DMS53 treated with DMSO at 0.1 percent for 48 hours (cell line): Measurements from ENCODE around the gene GHR.

ENCODE experiments used
- DNase-seq: peaks from one replicate; lab custom pipeline; 2025; ENCODE audit not compliant: unreplicated experiment; lab: John Stamatoyannopoulos, UW

The GHR gene

GRCh38 chr5:42597318-42597937, 174.2 kb downstream of the GHR start:
- no peak for DNase-seq

DNA sequence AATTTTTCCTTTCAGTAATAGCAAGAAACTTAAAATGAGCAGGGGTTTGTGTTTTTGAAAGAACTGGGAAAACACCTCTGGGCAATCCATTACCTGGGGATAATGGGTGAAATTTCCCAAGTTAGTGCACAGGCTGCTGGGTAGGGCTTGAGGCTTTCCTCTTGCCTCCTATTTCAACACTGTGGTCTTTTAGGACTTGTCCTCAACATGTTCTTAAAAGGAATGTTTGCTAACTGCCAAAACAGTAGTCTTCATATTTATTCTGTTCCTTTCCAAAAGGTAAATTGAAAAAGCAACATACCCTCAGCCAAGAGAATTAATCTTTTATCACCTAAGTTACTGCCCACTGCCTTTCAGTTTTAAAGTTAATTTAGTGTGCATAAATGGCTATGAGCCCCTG, 175.1 kb downstream of the GHR start:
- DNase-seq = no peak

DNA sequence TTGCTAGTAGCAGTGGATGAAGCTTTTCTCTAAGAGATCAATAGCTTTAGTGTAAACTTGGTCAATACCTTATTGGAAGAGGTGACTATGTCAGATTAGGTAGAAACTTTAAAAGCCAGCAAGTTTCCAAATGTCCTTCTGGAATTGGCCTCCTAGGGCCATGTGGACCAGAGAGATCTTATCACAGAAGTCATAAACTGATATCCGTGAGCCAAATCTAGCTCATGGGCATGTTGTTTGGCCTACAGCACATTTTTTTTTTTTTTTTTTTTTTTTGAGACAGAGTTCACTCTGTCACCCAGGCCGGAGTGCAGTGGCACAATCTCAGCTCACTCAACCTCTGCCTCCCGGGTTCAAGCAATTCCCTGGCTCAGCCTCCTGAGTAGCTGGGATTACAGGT, 175.9 kb downstream of the GHR start:
- no peak for DNase-seq

DNA sequence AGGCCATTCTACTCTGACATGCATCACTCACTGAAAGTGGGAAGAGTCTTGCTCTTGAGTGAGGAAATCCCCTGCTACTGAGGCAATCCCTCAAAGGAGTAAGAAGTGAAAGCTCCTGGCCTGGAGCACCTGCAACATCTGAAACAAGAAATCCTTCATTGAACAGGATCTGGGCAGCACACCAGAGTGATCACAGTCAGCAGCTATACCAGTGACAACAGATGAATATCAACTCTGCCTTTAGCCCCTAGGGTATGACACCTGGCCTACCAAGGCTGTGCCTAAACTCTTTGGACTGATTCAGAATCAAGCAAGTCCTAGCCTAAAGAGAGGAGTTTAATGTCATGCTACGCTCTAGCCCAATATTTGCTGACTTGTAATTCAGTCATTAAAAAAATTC, 177.2 kb downstream of the GHR start:
- DNase-seq = no peak

GRCh38 chr5:42604171-42604711, 181.0 kb downstream of the GHR start:
- DNase-seq = no peak

DNA sequence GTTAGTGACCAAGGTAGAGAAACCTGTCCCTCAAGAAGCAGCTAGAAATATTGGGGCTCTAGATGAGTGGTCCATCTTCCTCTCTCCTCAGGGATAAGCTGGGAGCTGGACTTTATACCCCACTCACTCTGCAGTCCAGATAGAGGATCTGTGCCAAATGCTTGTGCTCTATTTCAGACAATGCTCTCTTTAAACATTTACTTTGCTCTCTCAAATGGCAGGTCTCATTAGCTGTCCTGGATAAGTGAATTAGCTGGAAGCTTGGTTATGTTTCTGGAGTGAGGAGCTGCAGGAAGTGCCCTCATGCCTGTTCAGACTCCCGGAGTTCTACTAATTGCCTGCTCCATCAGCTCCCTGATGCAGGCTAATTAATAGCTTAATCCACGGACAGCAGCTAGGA, 182.3 kb downstream of the GHR start:
- DNase-seq = no peak

GRCh38 chr5:42606464-42606869, 183.2 kb downstream of the GHR start:
- DNase-seq = no peak

DNA sequence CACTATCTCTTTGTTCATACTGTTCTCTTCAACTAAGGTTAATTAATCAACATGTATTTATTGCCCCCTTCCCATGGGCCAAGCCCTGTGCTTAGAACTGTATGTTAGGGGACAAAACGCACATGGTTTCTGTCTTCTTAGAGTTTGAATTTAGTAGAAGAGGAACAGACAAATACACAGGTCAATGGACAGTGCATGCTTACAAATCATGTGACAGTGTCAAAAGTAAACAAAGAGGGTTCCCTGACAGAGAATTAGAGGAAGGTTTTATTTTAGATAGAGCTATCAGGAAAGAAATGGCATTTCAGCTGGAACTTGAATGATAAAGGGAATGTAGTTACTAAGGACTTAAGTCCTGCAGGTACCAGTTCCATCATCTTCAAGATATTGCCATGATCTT, 188.2 kb downstream of the GHR start:
- no peak for DNase-seq

DNA sequence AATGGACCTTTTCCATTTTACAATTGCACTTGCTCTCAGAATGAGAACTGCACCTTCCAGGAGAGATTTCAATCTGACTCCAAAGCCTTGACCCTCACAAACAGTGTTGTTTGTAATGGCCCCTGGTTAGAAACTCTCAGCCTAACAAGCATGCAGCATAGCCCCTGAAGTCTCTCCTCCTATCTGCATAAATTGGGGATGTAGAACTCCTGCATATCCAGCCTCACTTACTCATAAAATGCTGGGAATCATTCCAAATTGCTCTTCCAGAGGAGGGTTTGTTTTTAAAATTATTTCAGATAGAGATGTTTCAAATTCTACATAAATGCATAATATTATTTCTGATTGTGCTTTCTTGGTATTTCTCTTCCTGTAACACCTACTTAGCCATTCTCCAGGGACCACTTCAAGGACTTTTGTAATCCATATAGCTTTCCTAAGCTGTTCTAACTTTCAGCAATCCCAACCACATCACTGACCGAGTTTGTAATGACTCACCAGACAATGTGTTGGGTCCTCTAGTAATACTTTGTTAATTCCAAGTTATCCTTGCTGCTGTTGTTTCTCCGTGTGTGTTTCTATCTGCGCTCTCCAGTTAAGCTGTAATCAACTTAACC, 189.6 kb downstream of the GHR start:
- DNase-seq = no peak

GRCh38 chr5:42614509-42614908, 191.3 kb downstream of the GHR start:
- DNase-seq = no peak

DNA sequence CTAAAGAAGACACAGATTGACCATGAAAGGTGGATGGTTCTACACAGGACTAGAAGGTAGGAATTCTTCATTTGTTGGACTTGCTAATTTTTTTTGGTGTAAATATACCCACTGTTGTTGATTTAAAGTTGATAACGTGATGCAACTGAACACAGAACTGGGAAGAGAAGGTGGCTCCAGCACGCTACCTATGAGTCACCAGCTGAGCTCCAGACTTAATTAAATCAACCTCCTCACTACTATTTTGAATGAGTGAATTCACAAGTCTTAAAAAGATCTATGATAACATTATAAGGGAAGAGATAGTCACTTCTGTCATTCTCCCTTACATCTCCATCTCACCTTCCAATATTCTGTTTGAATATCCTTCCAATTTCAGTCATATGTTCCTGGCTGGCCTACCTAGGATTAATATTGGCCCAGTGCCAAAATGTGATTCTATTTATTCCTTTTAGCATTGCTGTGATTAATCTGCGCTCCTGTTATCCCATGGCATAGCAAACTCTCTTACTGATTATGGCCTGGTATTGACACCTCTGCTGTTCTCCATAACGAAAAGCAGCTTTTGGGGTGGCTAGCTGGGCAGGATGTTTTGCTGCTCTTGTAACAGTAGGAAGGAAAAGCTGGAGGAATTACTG, 197.5 kb downstream of the GHR start:
- DNase-seq = no peak

DNA sequence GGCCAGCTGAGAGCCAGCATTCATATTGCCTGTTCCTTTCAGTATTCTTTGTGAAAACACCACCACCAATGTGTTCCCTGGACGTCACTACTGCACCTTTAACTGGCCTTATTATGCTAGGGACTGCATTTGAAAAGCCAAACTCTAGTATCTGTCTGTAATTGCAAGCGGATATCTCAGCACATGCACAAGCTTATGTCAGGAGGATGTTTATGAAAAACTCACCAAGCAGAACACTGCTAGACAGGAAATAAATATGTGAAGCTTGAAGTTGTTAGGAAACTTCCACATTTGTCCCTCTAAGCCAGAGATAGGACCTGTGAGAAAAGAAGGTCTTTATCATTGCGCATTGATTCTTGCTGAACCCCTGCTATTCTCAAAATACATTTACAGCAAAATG, 198.0 kb downstream of the GHR start:
- no peak for DNase-seq

DNA sequence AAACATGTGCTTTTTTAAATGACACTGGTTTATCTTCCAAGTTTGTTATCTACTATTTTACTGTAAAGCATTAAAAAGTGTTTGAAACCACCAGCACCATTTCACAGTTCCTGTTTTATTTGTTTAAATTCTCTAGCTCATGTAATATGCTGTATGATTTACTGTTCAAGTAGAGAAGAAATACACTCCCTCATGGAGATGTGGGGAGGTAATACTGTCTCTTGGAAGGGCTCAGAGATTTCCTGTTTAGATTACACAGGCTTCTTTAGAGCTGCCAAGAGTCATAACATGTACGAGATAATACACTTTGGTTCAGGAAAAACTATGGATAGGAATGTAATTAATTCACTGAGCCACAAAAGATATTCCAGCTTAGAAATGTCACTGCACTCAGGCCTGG, 198.4 kb downstream of the GHR start:
- no peak for DNase-seq

DNA sequence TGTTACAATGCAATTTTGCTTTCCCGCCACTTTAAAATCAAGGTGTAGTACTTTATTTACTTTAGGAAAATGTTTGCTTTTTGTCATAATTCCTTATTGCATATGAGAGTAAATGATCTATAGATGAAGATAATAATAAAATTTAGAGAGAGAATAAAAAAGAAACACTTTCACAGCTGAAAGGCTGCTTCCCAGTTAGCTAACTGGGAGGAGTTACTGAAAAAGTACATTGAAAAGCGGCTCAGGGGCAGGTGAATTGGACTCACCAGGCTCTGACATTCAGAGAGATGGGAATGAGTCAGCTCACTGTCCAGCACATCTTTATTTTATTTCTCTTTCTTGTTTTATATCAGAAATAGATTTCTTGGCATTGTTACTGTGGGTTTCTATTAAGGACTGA, 201.7 kb downstream of the GHR start:
- no peak for DNase-seq

DNA sequence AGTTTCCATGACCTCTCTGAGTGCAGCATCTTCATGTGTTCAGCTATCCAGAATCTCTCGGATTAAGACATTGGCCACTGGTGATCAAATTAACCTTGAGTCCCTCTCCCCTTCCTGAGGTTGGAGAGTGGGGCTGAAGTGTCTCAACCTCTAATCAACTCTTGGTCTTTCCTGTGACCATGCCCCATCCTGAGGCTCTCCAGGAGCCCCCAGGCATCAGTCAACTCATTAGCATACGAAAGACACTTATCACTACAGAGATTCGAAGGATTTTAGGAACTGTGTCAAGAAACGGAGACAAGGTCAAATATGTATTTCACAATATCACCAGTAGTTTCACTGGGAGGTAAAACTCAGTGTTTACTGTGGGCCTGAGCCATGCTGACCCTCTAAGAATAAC, 203.2 kb downstream of the GHR start:
- no peak for DNase-seq

- no peak for DNase-seq
Measured at GRCh38 chr5:42628821-42629220, 205.6 kb downstream of the GHR start.

GRCh38 chr5:42629284-42629683, 206.0 kb downstream of the GHR start:
- DNase-seq = no peak

- no peak for DNase-seq
Measured at GRCh38 chr5:42631241-42631640, 208.0 kb downstream of the GHR start.

- DNase-seq = no peak
Measured at GRCh38 chr5:42632354-42632900, 209.2 kb downstream of the GHR start.

DNA sequence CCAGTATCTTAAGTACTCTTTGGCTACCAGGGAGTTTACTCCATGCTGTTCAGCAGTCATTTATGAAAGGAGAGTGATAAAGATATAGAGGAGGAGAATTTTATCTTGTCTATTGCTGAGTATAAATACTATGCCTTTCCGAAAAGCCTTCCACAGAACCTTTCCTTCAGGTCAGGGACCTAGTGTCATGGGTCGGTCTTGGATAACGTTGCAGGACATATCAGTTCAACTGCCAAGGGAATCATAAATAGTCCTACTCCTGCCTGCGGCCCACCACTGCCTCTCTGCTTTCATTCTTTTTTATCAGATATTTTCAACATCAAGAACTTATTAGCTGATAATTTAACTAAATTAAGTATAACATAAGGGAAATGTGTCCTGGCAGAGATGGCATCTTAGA, 211.3 kb downstream of the GHR start:
- DNase-seq = no peak

DNA sequence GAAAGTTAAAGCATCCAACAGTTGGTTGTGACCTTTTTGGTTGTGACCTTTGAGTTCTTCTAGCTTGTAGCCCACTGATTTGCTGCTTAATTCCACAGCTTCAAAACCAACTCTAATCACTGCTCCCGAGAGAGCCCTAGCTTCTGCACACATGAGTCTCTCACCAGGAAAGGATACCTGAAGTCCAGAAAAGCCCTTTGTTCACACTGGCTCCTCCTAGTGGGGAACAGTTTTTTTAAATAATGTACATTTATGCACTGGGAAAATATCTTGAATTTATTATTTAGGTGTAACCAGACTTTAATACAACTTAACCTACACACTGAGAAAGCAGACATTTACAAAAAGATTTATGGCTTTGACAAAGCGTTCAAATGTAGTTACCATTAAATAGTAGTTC, 213.2 kb downstream of the GHR start:
- DNase-seq = no peak

DNA sequence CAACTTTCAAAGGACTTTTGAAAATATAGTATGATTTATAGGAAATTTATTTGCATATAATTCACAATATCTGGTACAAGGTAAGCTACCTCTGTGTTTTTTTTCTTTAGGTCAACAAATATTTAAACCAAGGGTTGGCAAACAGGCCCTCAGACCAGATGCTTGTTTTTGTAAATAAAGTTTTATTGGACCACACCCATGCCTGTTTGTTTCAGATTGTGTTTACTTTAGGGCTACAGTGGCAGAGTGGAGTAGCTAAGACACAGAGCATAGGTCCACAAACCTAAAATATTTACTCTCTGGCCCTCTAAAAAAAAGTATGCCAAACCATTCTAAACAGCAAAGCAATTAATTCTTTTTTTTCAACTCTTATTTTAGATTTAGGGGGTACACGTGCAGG, 213.7 kb downstream of the GHR start:
- DNase-seq = no peak
